ENCODE measurements around the gene XPO6.

GRCh38 chr16:28063591-28064061 lies 148.1 kb downstream of the XPO6 start, which contains the start of gene GSG1L:
- no peak for TF ChIP-seq GATA2 (IDR thresholded peaks at IDR 0.05; ENCODE audit: low read depth, low read length)
- no peak for TF ChIP-seq GATA3 (IDR thresholded peaks at IDR 0.05; ENCODE audit: low read depth, low read length)
